ENCODE measurements around the gene RNF5. TPM values are rescaled to one million over a fixed set of nuclear protein-coding genes. Genes with fewer than 3 reads are reported as not detected.

RNF5 gene
- total RNA-seq (10 to 100 TPM; 36.0 to 70.3 (median 46.0) TPM), polyA plus RNA-seq (10 to 100 TPM; 52.2 to 77.8 (median 69.9) TPM)
- long read RNA-seq, donor 1, transcript RNF5-203 (6 exons, 1,168 nt), result major isoform, 26 of 38 reads
- long read RNA-seq, donor 1, partial matches to known transcripts, result 12 of 38 reads
- long read RNA-seq, donor 1, other reads (novel, unspliced or antisense), result 0 of 38 reads
- long read RNA-seq, donor 2, transcript RNF5-203 (6 exons, 1,168 nt), result major isoform, 31 of 43 reads
- long read RNA-seq, donor 2, partial matches to known transcripts, result 12 of 43 reads
- long read RNA-seq, donor 2, other reads (novel, unspliced or antisense), result 0 of 43 reads

GRCh38 chr6:32177788-32178546, at the start of gene RNF5:
Gene RNF5 (plus strand): TSS chr6:32178405. CDS start chr6:32178512, 107 bp downstream.
- peak; percentile 94 for DNase-seq
- Histone ChIP-seq H3K27ac (peak within 1 kb of the TSS; percentile 92 to 98 (median 95)), H3K27me3 (replicated peaks in 1 of 7) (no peaks in the 10 kb centered on the region), H3K4me1 (peaks cover 33 to 90% (median 63%) of the 10 kb centered on the region in 6 donors), H3K9me3 (no peaks in the 10 kb centered on the region), H3K4me3 (peak within 1 kb of the TSS; percentile 43 to 87 (median 62)), H3K36me3 (peaks cover 0 to 36% (median 30%) of the 10 kb centered on the region in 6 donors)
- intact Hi-C loops (cut with DNase I; ENCODE audit: low total_unique reads), result no loop called here
- WGBS, 5 donors, result 0 to 1% (median 1%) methylated on average over 33 of the region's 33 CpGs
- TF ChIP-seq POLR2AphosphoS5 (IDR thresholded peaks at IDR 0.05), result peak; percentile 69 to 74 (median 70)
- peak in 1 of 3 donors; percentile 38 for TF ChIP-seq POLR2A (IDR thresholded peaks at IDR 0.05)
- TF ChIP-seq, protein P1, sequence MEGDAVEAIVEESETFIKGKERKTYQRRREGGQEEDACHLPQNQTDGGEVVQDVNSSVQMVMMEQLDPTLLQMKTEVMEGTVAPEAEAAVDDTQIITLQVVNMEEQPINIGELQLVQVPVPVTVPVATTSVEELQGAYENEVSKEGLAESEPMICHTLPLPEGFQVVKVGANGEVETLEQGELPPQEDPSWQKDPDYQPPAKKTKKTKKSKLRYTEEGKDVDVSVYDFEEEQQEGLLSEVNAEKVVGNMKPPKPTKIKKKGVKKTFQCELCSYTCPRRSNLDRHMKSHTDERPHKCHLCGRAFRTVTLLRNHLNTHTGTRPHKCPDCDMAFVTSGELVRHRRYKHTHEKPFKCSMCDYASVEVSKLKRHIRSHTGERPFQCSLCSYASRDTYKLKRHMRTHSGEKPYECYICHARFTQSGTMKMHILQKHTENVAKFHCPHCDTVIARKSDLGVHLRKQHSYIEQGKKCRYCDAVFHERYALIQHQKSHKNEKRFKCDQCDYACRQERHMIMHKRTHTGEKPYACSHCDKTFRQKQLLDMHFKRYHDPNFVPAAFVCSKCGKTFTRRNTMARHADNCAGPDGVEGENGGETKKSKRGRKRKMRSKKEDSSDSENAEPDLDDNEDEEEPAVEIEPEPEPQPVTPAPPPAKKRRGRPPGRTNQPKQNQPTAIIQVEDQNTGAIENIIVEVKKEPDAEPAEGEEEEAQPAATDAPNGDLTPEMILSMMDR (IDR thresholded peaks at IDR 0.05 in 8 of 11, conservative IDR thresholded peaks at IDR 0.05 in 3 of 11), result no peak

DNA sequence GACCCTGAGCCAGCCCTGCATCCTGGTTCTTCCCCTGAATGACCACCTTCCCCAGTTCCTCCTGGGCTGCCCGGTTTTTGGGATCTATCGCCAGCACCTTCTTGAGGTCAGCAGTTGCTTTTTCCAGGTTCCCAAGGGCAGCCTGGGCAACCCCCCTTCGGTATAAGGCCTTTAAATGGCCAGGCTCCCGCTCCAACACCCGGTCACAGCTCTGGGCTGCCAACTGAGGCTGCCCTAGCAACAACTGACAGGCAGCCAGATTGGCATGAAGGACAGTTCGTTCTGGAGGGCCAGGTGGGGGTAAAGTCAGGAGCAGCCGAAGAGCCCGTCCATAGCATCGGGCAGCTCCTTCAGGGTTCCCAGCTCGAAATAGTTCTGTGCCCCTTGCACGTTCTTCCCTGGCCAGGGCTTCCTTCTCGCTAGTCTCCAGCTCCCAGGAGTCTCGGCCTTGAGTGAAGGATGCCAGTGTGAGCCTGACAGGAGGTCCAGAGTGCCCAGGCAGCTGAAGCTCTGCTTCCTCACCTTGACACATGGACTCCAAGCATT, 49.4 kb upstream of the RNF5 start:
- TF ChIP-seq POLR2A (IDR thresholded peaks at IDR 0.05), result no peak
- TF ChIP-seq, protein P1 (IDR thresholded peaks at IDR 0.05 in 8 of 11, conservative IDR thresholded peaks at IDR 0.05 in 3 of 11), result no peak
- TF ChIP-seq POLR2AphosphoS5 (IDR thresholded peaks at IDR 0.05), result no peak
- 87 to 93% (median 89%) methylated on average over 13 of the region's 13 CpGs for WGBS, 5 donors

GRCh38 chr6:32129297-32130088, 48.7 kb upstream of the RNF5 start:
- TF ChIP-seq, protein P1 (IDR thresholded peaks at IDR 0.05 in 8 of 11, conservative IDR thresholded peaks at IDR 0.05 in 3 of 11), result no peak
- Histone ChIP-seq H3K27me3 (replicated peaks in 1 of 7) (no peaks in the 10 kb centered on the region), H3K36me3 (peaks cover 0 to 27% (median 21%) of the 10 kb centered on the region in 6 donors), H3K27ac (peak overlapping the region; percentile 77 to 95 (median 91)), H3K9me3 (no peaks in the 10 kb centered on the region), H3K4me3 (peak overlapping the region; percentile 41 to 78 (median 61)), H3K4me1 (peaks cover 23 to 57% (median 39%) of the 10 kb centered on the region in 6 donors)
- intact Hi-C loops (cut with DNase I; ENCODE audit: low total_unique reads), result loop anchor here (10.0 kb wide), 1 partner anchor 65 kb away; the partner anchor contains the start of genes GPSM3 and PBX2
- DNase-seq, result no peak
- 39 to 48% (median 42%) methylated on average over 22 of the region's 22 CpGs for WGBS, 5 donors

More for the DNA sequence above, 49.4 kb upstream of the RNF5 start:
- peak; percentile 81 for DNase-seq
- peaks cover 0 to 33% (median 28%) of the 10 kb centered on the region in 6 donors for H3K36me3 ChIP-seq
- peak overlapping the region in 6 of 8 donors; percentile 4 to 97 (median 94) for H3K4me3 ChIP-seq
- peak overlapping the region in 7 of 8 donors; percentile 67 to 95 (median 92) for H3K27ac ChIP-seq
- H3K4me1 ChIP-seq, result peaks cover 23 to 63% (median 41%) of the 10 kb centered on the region in 6 donors
- H3K27me3 ChIP-seq (replicated peaks in 1 of 7), result no peaks in the 10 kb centered on the region
- intact Hi-C loops (cut with DNase I; ENCODE audit: low total_unique reads), result loop anchor here (10.0 kb wide), 1 partner anchor 66 kb away; the partner anchor contains the start of genes GPSM3 and PBX2
- H3K9me3 ChIP-seq, result no peaks in the 10 kb centered on the region
